Measurements from ENCODE around the gene GARIN5A. TPM values are rescaled to one million over a fixed set of nuclear protein-coding genes. Genes with fewer than 3 reads are reported as not detected.
A peak's percentile ranks its signal among the peaks of the same experiment; 100 is the strongest.

Gene GARIN5A
- polyA plus RNA-seq, 3 donors = 0.41 TPM; not detected in 2

DNA sequence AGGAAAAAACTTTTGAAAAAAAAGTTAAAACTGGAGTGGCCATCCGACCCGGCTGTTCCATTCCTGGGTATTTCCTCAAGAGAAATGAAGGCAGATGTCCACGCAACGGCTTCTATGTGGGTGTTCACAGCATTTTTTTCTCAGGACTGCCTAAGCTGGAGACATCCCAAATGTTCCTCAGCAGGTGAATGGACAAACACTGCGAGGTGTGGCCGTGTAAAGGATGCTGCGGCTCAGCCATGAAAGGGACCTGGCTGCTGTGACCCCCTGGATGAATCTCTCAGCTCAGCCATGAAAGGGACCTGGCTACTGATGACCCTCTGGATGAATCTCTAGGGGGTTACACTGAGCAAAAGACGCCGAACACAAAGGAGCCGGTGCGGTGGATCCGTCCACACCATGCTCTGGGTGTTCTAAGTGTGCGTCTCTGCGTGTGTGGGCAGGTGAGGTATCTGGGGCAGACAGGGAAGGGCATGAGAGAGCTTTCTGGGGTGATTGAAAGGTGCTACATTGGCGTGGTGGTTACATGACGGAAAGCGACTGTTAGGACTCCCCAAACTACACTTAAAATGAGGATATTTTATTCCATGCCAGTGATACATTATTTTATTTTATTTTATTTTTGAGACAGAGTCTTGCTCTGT lies 44.3 kb upstream of the GARIN5A start:
- H3K4me1 Mint-ChIP-seq = no peaks in the 10 kb centered on the region
- intact Hi-C loops (cut with micrococcal nuclease) = no loop called here
- H3K36me3 ChIP-seq (replicated peaks in 1 of 2; ENCODE audit: control insufficient read depth in 1 of 2, insufficient read depth in 2 of 2, low read length in 2 of 2) = no peaks in the 10 kb centered on the region
- peaks cover 7 to 15% (median 13%) of the 10 kb centered on the region in 3 donors for H3K27me3 Mint-ChIP-seq (ENCODE audit: low read depth in 3 of 3)
- no peaks in the 10 kb centered on the region for H3K36me3 Mint-ChIP-seq
- H3K4me3 ChIP-seq (replicated peaks in 1 of 3; ENCODE audit: low read depth in 2 of 3, low read length in 3 of 3) = no peak overlapping the region
- H3K27me3 ChIP-seq (ENCODE audit: control insufficient read depth in 2 of 2, insufficient read depth in 2 of 2, low read length in 2 of 2) = no peaks in the 10 kb centered on the region
- no peaks in the 10 kb centered on the region for H3K79me2 ChIP-seq (ENCODE audit: insufficient read depth, low read length)
- WGBS (ENCODE audit: insufficient coverage) = 96% methylated on average over 13 of the region's 17 CpGs
- H4K20me1 ChIP-seq (ENCODE audit: insufficient read depth, low read length) = no peaks in the 10 kb centered on the region
- H3K9ac ChIP-seq (ENCODE audit: insufficient read depth, low read length, poor library complexity, severe bottlenecking) = no peak overlapping the region
- TF ChIP-seq, protein P1, sequence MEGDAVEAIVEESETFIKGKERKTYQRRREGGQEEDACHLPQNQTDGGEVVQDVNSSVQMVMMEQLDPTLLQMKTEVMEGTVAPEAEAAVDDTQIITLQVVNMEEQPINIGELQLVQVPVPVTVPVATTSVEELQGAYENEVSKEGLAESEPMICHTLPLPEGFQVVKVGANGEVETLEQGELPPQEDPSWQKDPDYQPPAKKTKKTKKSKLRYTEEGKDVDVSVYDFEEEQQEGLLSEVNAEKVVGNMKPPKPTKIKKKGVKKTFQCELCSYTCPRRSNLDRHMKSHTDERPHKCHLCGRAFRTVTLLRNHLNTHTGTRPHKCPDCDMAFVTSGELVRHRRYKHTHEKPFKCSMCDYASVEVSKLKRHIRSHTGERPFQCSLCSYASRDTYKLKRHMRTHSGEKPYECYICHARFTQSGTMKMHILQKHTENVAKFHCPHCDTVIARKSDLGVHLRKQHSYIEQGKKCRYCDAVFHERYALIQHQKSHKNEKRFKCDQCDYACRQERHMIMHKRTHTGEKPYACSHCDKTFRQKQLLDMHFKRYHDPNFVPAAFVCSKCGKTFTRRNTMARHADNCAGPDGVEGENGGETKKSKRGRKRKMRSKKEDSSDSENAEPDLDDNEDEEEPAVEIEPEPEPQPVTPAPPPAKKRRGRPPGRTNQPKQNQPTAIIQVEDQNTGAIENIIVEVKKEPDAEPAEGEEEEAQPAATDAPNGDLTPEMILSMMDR (IDR thresholded peaks at IDR 0.05) = no peak
- no peak overlapping the region for H3K4me3 Mint-ChIP-seq
- H3K27ac ChIP-seq (ENCODE audit: low read depth in 1 of 2, low read length in 2 of 2) = no peak overlapping the region
- no peak overlapping the region for H3K4me2 ChIP-seq (replicated peaks; ENCODE audit: extremely low read depth, low read length, poor library complexity, severe bottlenecking)
- peaks cover 0 to 6% (median 5%) of the 10 kb centered on the region in 7 donors for H3K9me3 Mint-ChIP-seq
- H3K27ac Mint-ChIP-seq = peak overlapping the region in 1 of 7 donors; percentile 49
- no peaks in the 10 kb centered on the region for H3K4me1 ChIP-seq (ENCODE audit: control insufficient read depth in 1 of 2, insufficient read depth in 2 of 2, low read length in 2 of 2)
- H3K9me3 ChIP-seq (replicated peaks in 1 of 2; ENCODE audit: control insufficient read depth in 1 of 2, insufficient read depth in 1 of 2, low read length in 2 of 2) = no peaks in the 10 kb centered on the region
- DNase-seq = no peak
- H2AFZ ChIP-seq (ENCODE audit: insufficient read depth, low read depth, low read length, poor library complexity, severe bottlenecking) = no peak overlapping the region

DNA sequence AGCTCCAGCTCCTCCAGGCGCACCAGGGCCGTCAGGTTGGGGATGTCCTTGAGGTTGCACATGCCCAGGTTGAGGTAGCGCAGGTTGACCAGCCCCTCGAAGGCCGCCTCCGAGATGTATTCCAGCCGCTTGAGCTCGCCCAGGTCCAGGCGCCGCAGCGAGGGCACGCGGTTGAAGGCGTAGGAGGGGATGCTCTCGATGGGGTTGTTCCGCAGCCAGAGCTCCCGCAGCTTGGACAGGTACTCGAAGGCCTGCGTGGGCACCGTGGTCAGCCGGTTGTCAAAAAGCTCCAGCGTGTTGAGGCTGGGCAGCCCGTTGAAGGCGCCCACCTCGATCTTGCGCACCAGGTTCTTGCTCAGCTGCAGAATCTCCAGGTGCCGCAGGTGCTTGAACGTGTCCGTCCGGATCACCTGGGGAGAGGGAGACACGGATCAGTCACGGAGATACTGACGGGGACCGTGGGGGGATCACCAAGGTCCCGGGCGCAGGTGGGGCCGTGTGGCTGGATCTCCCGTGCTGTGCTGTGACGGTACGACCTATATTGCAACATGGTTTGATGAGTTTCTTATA lies 42.4 kb upstream of the GARIN5A start:
- WGBS (ENCODE audit: insufficient coverage) = 96% methylated on average over 30 of the region's 40 CpGs

More for the DNA sequence above, 42.4 kb upstream of the GARIN5A start:
- H3K27me3 ChIP-seq (ENCODE audit: control insufficient read depth in 2 of 2, insufficient read depth in 2 of 2, low read length in 2 of 2) = peaks cover 0 to 2% of the 10 kb centered on the region in 2 donors
- H3K4me1 Mint-ChIP-seq = no peaks in the 10 kb centered on the region
- no peaks in the 10 kb centered on the region for H4K20me1 ChIP-seq (ENCODE audit: insufficient read depth, low read length)
- no peak overlapping the region for H3K9ac ChIP-seq (ENCODE audit: insufficient read depth, low read length, poor library complexity, severe bottlenecking)
- H3K36me3 Mint-ChIP-seq = no peaks in the 10 kb centered on the region
- H3K9me3 Mint-ChIP-seq = peaks cover 0 to 8% (median 6%) of the 10 kb centered on the region in 7 donors
- intact Hi-C loops (cut with micrococcal nuclease) = no loop called here
- no peaks in the 10 kb centered on the region for H3K36me3 ChIP-seq (replicated peaks in 1 of 2; ENCODE audit: control insufficient read depth in 1 of 2, insufficient read depth in 2 of 2, low read length in 2 of 2)
- TF ChIP-seq, protein P1 (IDR thresholded peaks at IDR 0.05) = no peak
- H3K4me2 ChIP-seq (replicated peaks; ENCODE audit: extremely low read depth, low read length, poor library complexity, severe bottlenecking) = no peak overlapping the region
- H3K27ac Mint-ChIP-seq = peak overlapping the region in 1 of 7 donors; percentile 50
- DNase-seq = no peak
- H3K9me3 ChIP-seq (replicated peaks in 1 of 2; ENCODE audit: control insufficient read depth in 1 of 2, insufficient read depth in 1 of 2, low read length in 2 of 2) = no peaks in the 10 kb centered on the region
- no peak overlapping the region for H3K4me3 Mint-ChIP-seq
- no peak overlapping the region for H3K27ac ChIP-seq (ENCODE audit: low read depth in 1 of 2, low read length in 2 of 2)
- no peak overlapping the region for H3K4me3 ChIP-seq (replicated peaks in 1 of 3; ENCODE audit: low read depth in 2 of 3, low read length in 3 of 3)
- no peaks in the 10 kb centered on the region for H3K79me2 ChIP-seq (ENCODE audit: insufficient read depth, low read length)
- H3K27me3 Mint-ChIP-seq (ENCODE audit: low read depth in 3 of 3) = peaks cover 14 to 26% (median 18%) of the 10 kb centered on the region in 3 donors
- no peak overlapping the region for H2AFZ ChIP-seq (ENCODE audit: insufficient read depth, low read depth, low read length, poor library complexity, severe bottlenecking)
- H3K4me1 ChIP-seq (ENCODE audit: control insufficient read depth in 1 of 2, insufficient read depth in 2 of 2, low read length in 2 of 2) = no peaks in the 10 kb centered on the region

Measured in CD14-positive monocyte (primary cell).